Natural killer cell (primary cell): ENCODE results near the gene OGT. TPM values are rescaled to one million over a fixed set of nuclear protein-coding genes. Genes with fewer than 3 reads are reported as not detected.

ENCODE experiments used
- ATAC-seq, 3 donors: fragments of 150-1000 bp in 2 of 3; fragments of 200-7000 bp in 1 of 3; cut with Tn5 transposase; 1 replicate in 1 of 3; 2 replicates in 2 of 3; pipeline ENCODE4 v1.10.0; 2021; ENCODE audit warnings: mild to moderate bottlenecking in 2 of 3, moderate library complexity in 2 of 3
- DNase-seq, 2 donors: peaks; one replicate each; pipeline versions ENCODE4 v3.0.0 to v3.0.0-alpha.2; 2013 to 2021; ENCODE audit warnings: mixed read lengths in 1 of 2
- H3K27ac ChIP-seq: one replicate; pipeline ENCODE4 v1.5.1; 2013; ENCODE audit warnings: mild to moderate bottlenecking, low read length
- H3K27me3 ChIP-seq: one replicate; pipeline ENCODE4 v1.6.1; 2013; ENCODE audit warnings: low read length; ENCODE audit not compliant: control insufficient read depth, insufficient read depth
- H3K36me3 ChIP-seq: one replicate; pipeline ENCODE4 v1.6.1; 2013; ENCODE audit warnings: low read length; ENCODE audit not compliant: control insufficient read depth, insufficient read depth
- H3K4me1 ChIP-seq: one replicate; pipeline ENCODE4 v1.6.1; 2013; ENCODE audit warnings: low read length; ENCODE audit not compliant: control insufficient read depth, insufficient read depth
- H3K4me3 ChIP-seq: one replicate; pipeline ENCODE4 v1.5.1; 2013; ENCODE audit warnings: low read length
- H3K9me3 ChIP-seq: one replicate; pipeline ENCODE4 v1.6.1; 2013; ENCODE audit warnings: low read length; ENCODE audit not compliant: control insufficient read depth, insufficient read depth
- H3K27ac Mint-ChIP-seq, 2 donors: one replicate each; pipeline ENCODE4 v1.8.0; 2022; ENCODE audit warnings: mild to moderate bottlenecking in 2 of 2, mixed read lengths in 2 of 2, moderate library complexity in 1 of 2
- H3K27me3 Mint-ChIP-seq, 2 donors: one replicate each; pipeline ENCODE4 v1.8.0; 2022; ENCODE audit warnings: low read depth in 2 of 2, mixed read lengths in 2 of 2
- H3K36me3 Mint-ChIP-seq: one replicate; pipeline ENCODE4 v1.8.0; 2022; ENCODE audit warnings: mixed read lengths
- H3K4me1 Mint-ChIP-seq, 2 donors: one replicate each; pipeline ENCODE4 v1.8.0; 2022; ENCODE audit warnings: mixed read lengths in 2 of 2
- H3K4me3 Mint-ChIP-seq: one replicate; pipeline ENCODE4 v1.8.0; 2022; ENCODE audit warnings: mild to moderate bottlenecking, moderate library complexity, mixed read lengths
- H3K9me3 Mint-ChIP-seq, 2 donors: one replicate each; pipeline ENCODE4 v1.8.0; 2022; ENCODE audit warnings: mixed read lengths in 2 of 2
- WGBS: methylation state at CpG from one replicate; pipeline ENCODE4 v1.1.7; 2013; ENCODE audit warnings: missing lambda C conversion rate; ENCODE audit not compliant: insufficient coverage; 5-methylcytosine and 5-hydroxymethylcytosine counted together
- intact Hi-C: fragments of 100-400 bp; cut with micrococcal nuclease; formaldehyde crosslinking; loops from one replicate; pipeline ENCODE4 v1.14.2; 2022
- total RNA-seq, 4 donors: library from RNA; stranded (reverse); fragments of 120-200 nt in 1 of 4; gene quantifications; one replicate each; pipeline versions ENCODE4 v1.2.3 to v1.2.4, GENCODE V29; 2013 to 2022
- TF ChIP-seq, protein P1 (sequence below): fragments of 200-600 bp; IDR thresholded peaks from one replicate; pipeline ENCODE4 v1.8.0; 2022; ENCODE audit warnings: antibody characterized with exemption

OGT gene
- total RNA-seq, 3 donors from 2014 or later (not counting 1 experiment from before 2014, with no cell fraction given), result 489 to 721 (median 542) TPM

- peaks cover 16% of the 10 kb centered on the region for H3K36me3 Mint-ChIP-seq
- no peak for DNase-seq
Measured at GRCh38 chrX:71534773-71535544, 2.1 kb downstream of the OGT start.

GRCh38 chrX:71536285-71536684 lies 3.4 kb downstream of the OGT start:
- peaks cover 32% of the 10 kb centered on the region for H3K4me1 ChIP-seq
- intact Hi-C loops, result loop anchor here (10.0 kb wide), 1 partner anchor 431 kb away; the partner anchor contains the start of gene CXorf65
- Mint-ChIP-seq H3K36me3 (peaks cover 16% of the 10 kb centered on the region), H3K9me3 (no peaks in the 10 kb centered on the region), H3K4me3 (peak overlapping the region; percentile 77), H3K27ac (peak overlapping the region; percentile 79 to 97), H3K4me1 (peaks cover 42 to 49% of the 10 kb centered on the region in 2 donors), H3K27me3 (no peaks in the 10 kb centered on the region)
- H3K36me3 ChIP-seq, result peaks cover 12% of the 10 kb centered on the region
- ATAC-seq (no peak), DNase-seq (no peak)
- WGBS, result 0% methylated on average over 1 of the region's 5 CpGs
- H3K27ac ChIP-seq, result peak overlapping the region; percentile 35
- no peaks in the 10 kb centered on the region for H3K9me3 ChIP-seq
- TF ChIP-seq, protein P1, sequence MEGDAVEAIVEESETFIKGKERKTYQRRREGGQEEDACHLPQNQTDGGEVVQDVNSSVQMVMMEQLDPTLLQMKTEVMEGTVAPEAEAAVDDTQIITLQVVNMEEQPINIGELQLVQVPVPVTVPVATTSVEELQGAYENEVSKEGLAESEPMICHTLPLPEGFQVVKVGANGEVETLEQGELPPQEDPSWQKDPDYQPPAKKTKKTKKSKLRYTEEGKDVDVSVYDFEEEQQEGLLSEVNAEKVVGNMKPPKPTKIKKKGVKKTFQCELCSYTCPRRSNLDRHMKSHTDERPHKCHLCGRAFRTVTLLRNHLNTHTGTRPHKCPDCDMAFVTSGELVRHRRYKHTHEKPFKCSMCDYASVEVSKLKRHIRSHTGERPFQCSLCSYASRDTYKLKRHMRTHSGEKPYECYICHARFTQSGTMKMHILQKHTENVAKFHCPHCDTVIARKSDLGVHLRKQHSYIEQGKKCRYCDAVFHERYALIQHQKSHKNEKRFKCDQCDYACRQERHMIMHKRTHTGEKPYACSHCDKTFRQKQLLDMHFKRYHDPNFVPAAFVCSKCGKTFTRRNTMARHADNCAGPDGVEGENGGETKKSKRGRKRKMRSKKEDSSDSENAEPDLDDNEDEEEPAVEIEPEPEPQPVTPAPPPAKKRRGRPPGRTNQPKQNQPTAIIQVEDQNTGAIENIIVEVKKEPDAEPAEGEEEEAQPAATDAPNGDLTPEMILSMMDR, result no peak
- no peaks in the 10 kb centered on the region for H3K27me3 ChIP-seq
- peak overlapping the region; percentile 10 for H3K4me3 ChIP-seq

More at GRCh38 chrX:71534773-71535544, 2.1 kb downstream of the OGT start:
- peak overlapping the region; percentile 97 to 98 for H3K27ac Mint-ChIP-seq
- H3K9me3 ChIP-seq, result no peaks in the 10 kb centered on the region
- WGBS, result no CpG with 5 or more reads among the region's 9 CpGs
- peak overlapping the region; percentile 97 for H3K27ac ChIP-seq
- peak overlapping the region; percentile 97 for H3K4me3 ChIP-seq
- TF ChIP-seq, protein P1, result no peak
- peak overlapping the region; percentile 98 for H3K4me3 Mint-ChIP-seq
- peaks cover 38 to 44% of the 10 kb centered on the region in 2 donors for H3K4me1 Mint-ChIP-seq
- intact Hi-C loops, result loop anchor here (10.0 kb wide), 1 partner anchor 430 kb away; the partner anchor contains the start of gene CXorf65
- no peak for ATAC-seq
- H3K4me1 ChIP-seq, result peaks cover 26% of the 10 kb centered on the region
- H3K9me3 Mint-ChIP-seq, result no peaks in the 10 kb centered on the region
- H3K27me3 ChIP-seq, result no peaks in the 10 kb centered on the region
- peaks cover 12% of the 10 kb centered on the region for H3K36me3 ChIP-seq
- no peaks in the 10 kb centered on the region for H3K27me3 Mint-ChIP-seq

GRCh38 chrX:71537743-71538142 lies 4.8 kb downstream of the OGT start:
- TF ChIP-seq, protein P1, result no peak
- WGBS, result 39% methylated on average over 6 of the region's 9 CpGs
- H3K4me3 ChIP-seq, result no peak overlapping the region
- ATAC-seq, result no peak
- peaks cover 16% of the 10 kb centered on the region for H3K36me3 Mint-ChIP-seq
- H3K27ac ChIP-seq, result peak overlapping the region; percentile 35
- peaks cover 40 to 52% of the 10 kb centered on the region in 2 donors for H3K4me1 Mint-ChIP-seq
- peak overlapping the region; percentile 77 for H3K4me3 Mint-ChIP-seq
- peaks cover 12% of the 10 kb centered on the region for H3K36me3 ChIP-seq
- intact Hi-C loops, result loop anchor here (10.0 kb wide), 1 partner anchor 433 kb away; the partner anchor contains the start of gene CXorf65
- no peaks in the 10 kb centered on the region for H3K27me3 ChIP-seq
- no peaks in the 10 kb centered on the region for H3K27me3 Mint-ChIP-seq
- DNase-seq, result no peak
- no peaks in the 10 kb centered on the region for H3K9me3 Mint-ChIP-seq
- H3K27ac Mint-ChIP-seq, result peak overlapping the region; percentile 53 to 97
- peaks cover 32% of the 10 kb centered on the region for H3K4me1 ChIP-seq
- H3K9me3 ChIP-seq, result no peaks in the 10 kb centered on the region
